ENCODE measurements around the gene TEX264. TPM values are rescaled to one million over a fixed set of nuclear protein-coding genes. Genes with fewer than 3 reads are reported as not detected.

The TEX264 gene
- polyA plus RNA-seq, 1 donor (not counting 4 experiments of a cell fraction or from before 2014, with no cell fraction given), result 35.8 TPM

- Histone ChIP-seq H3K4me2 (ENCODE audit: control insufficient read depth, extremely low read depth, insufficient read depth, low read depth, low read length) (peak overlapping the region; percentile 61), H3K36me3 (ENCODE audit: control insufficient read depth in 2 of 2, extremely low read depth in 1 of 2, insufficient read depth in 2 of 2, low read length in 2 of 2) (peaks cover 13 to 37% of the 10 kb centered on the region in 2 experiments)
- peak; percentile 95 for FAIRE-seq
These were observed 10.4 kb downstream of the TEX264 start for GRCh38 chr3:51681453-51681852.

GRCh38 chr3:51682079-51682478 is 11.0 kb downstream of the TEX264 start:
- Histone ChIP-seq H3K36me3 (ENCODE audit: control insufficient read depth in 2 of 2, extremely low read depth in 1 of 2, insufficient read depth in 2 of 2, low read length in 2 of 2) (peaks cover 13 to 37% of the 10 kb centered on the region in 2 experiments), H3K9me3 (ENCODE audit: control insufficient read depth, low read depth, low read length) (no peaks in the 10 kb centered on the region), H2AFZ (ENCODE audit: control insufficient read depth, low read length) (no peak overlapping the region), H3K79me2 (ENCODE audit: control insufficient read depth, insufficient read depth, low read length) (peaks cover 12% of the 10 kb centered on the region), H3K9me1 (ENCODE audit: control insufficient read depth, extremely low read depth, insufficient read depth, low read length) (peaks cover 7% of the 10 kb centered on the region), H3K27me3 (ENCODE audit: control insufficient read depth, extremely low read depth, insufficient read depth, low read length) (no peaks in the 10 kb centered on the region), H3K9ac (ENCODE audit: control insufficient read depth, extremely low read depth, insufficient read depth, low read length) (no peak overlapping the region), H3K4me1 (ENCODE audit: control insufficient read depth, extremely low read depth, insufficient read depth, low read length) (peaks cover 44% of the 10 kb centered on the region), H3K4me3 (ENCODE audit: control insufficient read depth in 2 of 3, extremely low read depth in 1 of 3, insufficient read depth in 2 of 3, low read depth in 1 of 3, low read length in 3 of 3) (no peak overlapping the region), H3K27ac (ENCODE audit: control insufficient read depth, insufficient read depth, low read length) (peak overlapping the region; percentile 3), H3K4me2 (ENCODE audit: control insufficient read depth, extremely low read depth, insufficient read depth, low read depth, low read length) (peak overlapping the region; percentile 61), H4K20me1 (ENCODE audit: control insufficient read depth, extremely low read depth, insufficient read depth, low read length) (no peaks in the 10 kb centered on the region)
- TF ChIP-seq CTCF (optimal IDR thresholded peaks at IDR 0.05 in 1 of 3, IDR thresholded peaks at IDR 0.05 in 1 of 3, conservative IDR thresholded peaks at IDR 0.05 in 1 of 3; ENCODE audit: extremely low read depth in 1 of 3, insufficient read depth in 2 of 3, low read length in 3 of 3) (peak in 2 of 3 experiments; percentile 88 to 99), EZH2 (IDR thresholded peaks at IDR 0.05; ENCODE audit: low read length) (no peak)
- peak; percentile 96 for FAIRE-seq
- peak; percentile 52 for DNase-seq (ENCODE audit: low read depth, low spot score)
- dilution Hi-C loops (cut with MboI; ENCODE audit: extremely low pct_ligation_motif_present, low sequenced_read_pairs), result no loop called here

More at GRCh38 chr3:51681453-51681852, 10.4 kb downstream of the TEX264 start:
- Histone ChIP-seq H3K9me3 (ENCODE audit: control insufficient read depth, low read depth, low read length) (no peaks in the 10 kb centered on the region), H3K79me2 (ENCODE audit: control insufficient read depth, insufficient read depth, low read length) (peaks cover 12% of the 10 kb centered on the region), H2AFZ (ENCODE audit: control insufficient read depth, low read length) (no peak overlapping the region), H3K4me3 (ENCODE audit: control insufficient read depth in 2 of 3, extremely low read depth in 1 of 3, insufficient read depth in 2 of 3, low read depth in 1 of 3, low read length in 3 of 3) (no peak overlapping the region), H3K27ac (ENCODE audit: control insufficient read depth, insufficient read depth, low read length) (no peak overlapping the region), H3K27me3 (ENCODE audit: control insufficient read depth, extremely low read depth, insufficient read depth, low read length) (no peaks in the 10 kb centered on the region), H4K20me1 (ENCODE audit: control insufficient read depth, extremely low read depth, insufficient read depth, low read length) (no peaks in the 10 kb centered on the region), H3K9ac (ENCODE audit: control insufficient read depth, extremely low read depth, insufficient read depth, low read length) (no peak overlapping the region), H3K9me1 (ENCODE audit: control insufficient read depth, extremely low read depth, insufficient read depth, low read length) (peaks cover 7% of the 10 kb centered on the region), H3K4me1 (ENCODE audit: control insufficient read depth, extremely low read depth, insufficient read depth, low read length) (peaks cover 38% of the 10 kb centered on the region)
- no peak for DNase-seq (ENCODE audit: low read depth, low spot score)
- no peak for TF ChIP-seq CTCF (optimal IDR thresholded peaks at IDR 0.05 in 1 of 3, IDR thresholded peaks at IDR 0.05 in 1 of 3, conservative IDR thresholded peaks at IDR 0.05 in 1 of 3; ENCODE audit: extremely low read depth in 1 of 3, insufficient read depth in 2 of 3, low read length in 3 of 3)
- no peak for TF ChIP-seq EZH2 (IDR thresholded peaks at IDR 0.05; ENCODE audit: low read length)
- dilution Hi-C loops (cut with MboI; ENCODE audit: extremely low pct_ligation_motif_present, low sequenced_read_pairs), result no loop called here

All from keratinocyte (primary cell).